Measurements from ENCODE around the gene CDK5RAP3.
A peak's percentile ranks its signal among the peaks of the same experiment; 100 is the strongest.
"Not testable (repeated sequence)": the region's sequence is repeated elsewhere in the genome, so short reads cannot be mapped to it uniquely, and the experiment has no call there.

Gene CDK5RAP3, protein sequence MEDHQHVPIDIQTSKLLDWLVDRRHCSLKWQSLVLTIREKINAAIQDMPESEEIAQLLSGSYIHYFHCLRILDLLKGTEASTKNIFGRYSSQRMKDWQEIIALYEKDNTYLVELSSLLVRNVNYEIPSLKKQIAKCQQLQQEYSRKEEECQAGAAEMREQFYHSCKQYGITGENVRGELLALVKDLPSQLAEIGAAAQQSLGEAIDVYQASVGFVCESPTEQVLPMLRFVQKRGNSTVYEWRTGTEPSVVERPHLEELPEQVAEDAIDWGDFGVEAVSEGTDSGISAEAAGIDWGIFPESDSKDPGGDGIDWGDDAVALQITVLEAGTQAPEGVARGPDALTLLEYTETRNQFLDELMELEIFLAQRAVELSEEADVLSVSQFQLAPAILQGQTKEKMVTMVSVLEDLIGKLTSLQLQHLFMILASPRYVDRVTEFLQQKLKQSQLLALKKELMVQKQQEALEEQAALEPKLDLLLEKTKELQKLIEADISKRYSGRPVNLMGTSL

DNA sequence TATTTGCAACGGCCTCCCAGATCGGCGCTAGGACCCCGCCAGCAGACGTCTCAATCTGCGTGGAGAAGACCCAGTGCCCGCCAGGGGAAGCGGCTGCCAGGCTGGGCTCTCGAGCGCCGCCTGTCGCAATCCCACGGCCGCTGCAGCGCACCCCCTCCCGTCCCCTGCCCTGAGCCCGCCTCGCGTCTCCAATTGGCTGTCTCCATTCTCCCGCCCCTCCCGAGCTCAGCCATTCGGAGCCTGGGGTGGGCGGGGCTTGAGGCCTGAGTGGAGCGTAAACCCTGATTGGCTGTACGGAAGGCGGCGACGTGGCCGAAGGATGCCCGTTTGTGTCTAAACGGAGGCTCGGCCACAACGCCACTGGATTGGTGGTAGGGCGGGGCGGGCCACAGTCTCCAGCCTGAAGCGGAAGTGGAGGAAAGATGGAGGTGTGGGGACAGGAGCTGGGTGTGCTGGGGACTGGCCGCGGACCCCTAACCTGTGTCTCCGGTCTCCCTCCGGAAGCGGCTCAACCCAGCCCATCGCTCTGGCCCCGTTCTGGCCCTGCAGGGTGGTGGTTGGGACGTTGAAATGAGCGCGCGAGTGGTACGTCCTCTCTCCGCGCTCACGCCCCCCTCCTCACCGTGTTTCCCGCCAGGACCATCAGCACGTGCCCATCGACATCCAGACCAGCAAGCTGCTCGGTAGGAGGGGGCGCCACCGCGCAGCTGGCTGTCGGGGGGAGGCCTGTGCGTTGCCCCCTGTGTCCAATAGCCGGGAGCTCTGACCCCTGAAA, at the start of gene CDK5RAP3:
Gene CDK5RAP3 (plus strand): TSS at position 389 of the 775 bp plus-strand sequence. CDS start 34 bp downstream, at position 423.
- DNase-seq (ENCODE audit: low read depth) = peak; percentile 96
- H3K4me3 ChIP-seq (ENCODE audit: low read depth, low read length) = peak within 1 kb of the TSS; percentile 96

DNA sequence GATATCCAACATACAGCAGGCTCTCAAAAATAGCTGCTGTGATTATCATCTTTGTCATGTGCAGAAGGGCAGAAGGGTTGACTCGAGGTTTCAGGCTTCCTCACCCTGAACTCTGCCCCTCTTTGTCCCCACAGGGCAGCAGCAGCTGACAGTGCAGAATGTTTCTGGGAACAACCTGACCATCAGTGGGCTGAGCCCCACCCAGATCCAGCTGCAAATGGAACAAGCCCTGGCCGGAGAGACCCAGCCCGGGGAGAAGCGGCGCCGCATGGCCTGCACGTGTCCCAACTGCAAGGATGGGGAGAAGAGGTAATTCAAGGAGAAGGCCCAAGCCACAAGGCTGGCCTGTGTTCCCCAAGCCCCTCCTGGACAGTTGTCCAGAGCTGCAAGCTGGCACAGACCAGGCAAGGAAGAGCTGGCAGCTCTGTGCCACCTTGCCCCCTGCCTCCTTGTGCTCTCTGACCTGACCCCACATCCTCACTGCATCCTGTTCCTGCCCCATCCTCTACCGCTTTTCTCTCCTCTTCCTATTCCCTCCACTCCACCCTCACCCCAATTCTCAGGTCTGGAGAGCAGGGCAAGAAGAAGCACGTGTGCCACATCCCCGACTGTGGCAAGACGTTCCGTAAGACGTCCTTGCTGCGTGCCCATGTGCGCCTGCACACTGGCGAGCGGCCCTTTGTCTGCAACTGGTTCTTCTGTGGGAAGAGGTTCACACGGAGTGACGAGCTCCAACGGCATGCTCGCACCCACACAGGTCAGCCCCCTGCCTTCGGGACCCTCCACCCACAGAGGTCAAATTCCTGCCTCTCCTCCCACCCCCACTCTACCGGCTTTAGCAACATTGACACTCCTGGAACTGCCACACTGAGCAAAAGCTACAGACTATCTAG, 45.9 kb upstream of the CDK5RAP3 start:
- no peak for DNase-seq (ENCODE audit: low read depth)
- no peak overlapping the region for H3K4me3 ChIP-seq (ENCODE audit: low read depth, low read length)

DNA sequence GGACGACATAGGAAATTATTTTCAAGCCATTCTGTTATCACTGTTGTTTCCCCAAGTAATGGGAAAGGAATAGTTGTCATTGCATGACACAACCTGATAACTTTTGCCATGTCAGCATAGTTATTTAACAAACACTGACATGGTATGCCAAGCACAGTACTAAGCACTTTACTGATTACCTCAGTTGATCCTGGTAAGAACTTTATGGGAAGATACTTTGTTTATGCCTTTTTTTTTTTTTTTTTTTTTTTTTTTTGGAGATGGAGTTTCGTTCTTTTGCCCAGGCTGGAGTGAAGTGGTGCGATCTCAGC, 45.3 kb upstream of the CDK5RAP3 start:
- no peak for DNase-seq (ENCODE audit: low read depth)
- no peak overlapping the region for H3K4me3 ChIP-seq (ENCODE audit: low read depth, low read length)

DNA sequence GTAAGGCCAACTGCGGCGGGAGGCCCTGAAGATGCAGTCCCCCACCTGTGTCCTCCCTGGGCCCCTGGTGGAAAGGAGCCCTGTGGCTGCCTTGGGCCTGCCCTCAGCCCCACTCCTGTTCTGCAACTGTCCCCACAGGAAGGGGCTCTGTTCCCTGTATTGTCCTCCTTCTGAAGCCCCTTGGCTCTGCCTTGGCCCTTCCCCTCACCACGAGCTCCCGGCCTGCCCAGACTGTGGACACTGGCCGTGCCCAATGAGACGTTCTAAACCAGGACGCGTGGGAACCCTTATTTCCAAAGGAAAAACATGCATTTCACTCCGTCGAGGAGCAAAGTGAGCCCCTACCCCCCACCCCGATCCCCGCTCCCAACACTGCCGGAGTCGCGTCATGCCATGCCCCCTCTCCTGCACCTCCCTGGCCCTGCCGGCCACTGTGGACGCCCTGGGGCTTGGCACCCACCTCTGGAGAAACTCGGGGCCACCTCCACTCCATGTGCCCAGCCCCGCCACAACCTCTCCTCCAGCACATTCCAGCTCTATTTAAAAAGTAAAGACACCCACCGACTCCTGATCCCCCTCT, 43.0 kb upstream of the CDK5RAP3 start:
- no peak overlapping the region for H3K4me3 ChIP-seq (ENCODE audit: low read depth, low read length)
- DNase-seq (ENCODE audit: low read depth) = no peak

DNA sequence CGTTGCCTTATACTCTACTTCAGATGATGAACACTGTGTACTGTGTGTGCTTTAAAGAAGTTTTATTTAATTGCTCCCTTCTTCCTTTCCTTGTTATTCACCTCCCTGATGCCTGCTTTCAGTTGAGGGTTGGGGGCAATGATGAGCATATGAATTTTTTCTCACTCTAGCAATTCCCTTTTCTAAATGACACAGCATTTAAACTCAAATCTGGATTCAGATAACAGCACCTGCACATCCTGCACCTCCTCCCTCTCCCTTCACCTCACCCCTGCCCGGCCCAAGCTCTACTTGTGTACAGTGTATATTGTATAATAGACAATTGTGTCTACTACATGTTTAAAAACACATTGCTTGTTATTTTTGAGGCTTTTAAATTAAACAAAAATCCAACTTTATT, 42.5 kb upstream of the CDK5RAP3 start:
- no peak overlapping the region for H3K4me3 ChIP-seq (ENCODE audit: low read depth, low read length)
- DNase-seq (ENCODE audit: low read depth) = no peak

DNA sequence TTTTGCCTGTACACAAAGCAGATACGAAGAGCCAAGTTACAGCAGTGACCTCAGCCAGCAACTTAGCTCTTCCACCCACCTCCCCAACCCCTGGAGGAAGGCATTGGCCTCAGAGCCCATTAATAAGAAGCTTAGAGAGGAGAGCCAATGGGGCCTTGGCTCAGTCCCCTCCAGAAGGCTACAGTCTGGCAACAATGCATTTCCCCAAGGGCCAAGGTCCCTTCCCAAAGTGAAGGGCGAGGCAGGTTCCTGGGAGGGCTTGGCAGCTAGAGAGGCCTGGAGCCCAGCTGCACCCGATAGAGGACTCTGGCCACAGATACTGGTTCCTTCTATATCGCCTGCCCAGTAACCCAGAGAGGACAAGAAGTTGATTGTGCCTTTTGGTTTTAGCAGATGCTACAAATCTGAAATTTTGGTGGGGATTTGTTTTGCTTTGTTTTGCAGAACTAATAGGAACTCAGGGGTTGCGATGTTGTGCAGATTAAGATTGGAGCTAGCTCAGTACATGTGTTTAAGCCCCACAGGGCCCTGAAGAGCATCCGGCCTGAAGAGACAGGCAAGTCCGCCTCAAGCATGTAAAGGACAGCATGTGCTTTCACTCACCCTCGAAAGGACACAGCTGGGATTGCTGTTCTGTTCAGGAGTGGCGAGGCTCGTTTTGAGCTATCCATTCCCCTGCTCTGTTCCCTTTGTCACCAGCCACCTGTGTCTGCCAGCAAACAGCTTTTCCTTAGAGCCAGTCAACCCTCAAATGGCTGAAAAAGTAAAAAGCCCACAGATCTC, 41.5 kb upstream of the CDK5RAP3 start:
- no peak overlapping the region for H3K4me3 ChIP-seq (ENCODE audit: low read depth, low read length)
- no peak for DNase-seq (ENCODE audit: low read depth)

DNA sequence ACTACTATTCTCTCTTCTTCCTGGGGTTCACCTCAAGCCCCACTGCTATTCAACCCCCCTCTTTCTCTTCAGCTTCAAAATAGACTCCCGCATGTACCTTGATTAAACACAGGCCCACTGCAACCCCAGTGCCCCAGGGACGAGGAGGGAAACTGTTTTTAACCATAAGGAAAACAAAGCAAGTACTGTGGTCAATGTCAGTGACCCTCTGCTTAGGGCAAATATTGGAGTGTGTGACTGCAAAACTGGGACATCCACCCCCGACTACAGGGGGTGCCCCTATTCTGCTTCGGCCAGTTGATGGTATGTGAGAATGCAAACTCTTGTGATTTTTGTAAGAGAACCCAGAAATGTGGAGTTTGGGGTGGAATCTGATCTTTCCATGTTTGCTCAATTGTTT, 39.1 kb upstream of the CDK5RAP3 start:
- H3K4me3 ChIP-seq (ENCODE audit: low read depth, low read length) = no peak overlapping the region
- no peak for DNase-seq (ENCODE audit: low read depth)

DNA sequence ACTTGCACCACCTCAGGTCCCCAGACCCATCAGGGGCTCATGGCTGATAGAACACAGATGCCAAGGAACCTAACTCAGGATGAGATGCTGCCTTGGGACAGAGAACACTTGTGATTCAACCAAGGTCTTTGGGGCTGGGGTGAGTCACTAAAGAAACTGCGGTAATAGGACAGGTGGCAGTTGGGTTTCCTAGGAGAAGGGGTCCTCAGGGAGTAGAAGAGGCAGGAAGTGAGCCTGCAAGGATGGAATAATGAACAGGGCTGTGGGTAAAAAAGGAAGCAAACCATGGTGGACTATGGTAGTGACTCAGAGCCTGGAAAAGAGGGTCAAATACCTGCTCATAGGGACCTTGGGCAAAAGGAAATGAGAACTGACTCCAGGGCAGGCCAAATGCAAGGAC, 36.1 kb upstream of the CDK5RAP3 start:
- H3K4me3 ChIP-seq (ENCODE audit: low read depth, low read length) = no peak overlapping the region
- DNase-seq (ENCODE audit: low read depth) = peak; percentile 13

DNA sequence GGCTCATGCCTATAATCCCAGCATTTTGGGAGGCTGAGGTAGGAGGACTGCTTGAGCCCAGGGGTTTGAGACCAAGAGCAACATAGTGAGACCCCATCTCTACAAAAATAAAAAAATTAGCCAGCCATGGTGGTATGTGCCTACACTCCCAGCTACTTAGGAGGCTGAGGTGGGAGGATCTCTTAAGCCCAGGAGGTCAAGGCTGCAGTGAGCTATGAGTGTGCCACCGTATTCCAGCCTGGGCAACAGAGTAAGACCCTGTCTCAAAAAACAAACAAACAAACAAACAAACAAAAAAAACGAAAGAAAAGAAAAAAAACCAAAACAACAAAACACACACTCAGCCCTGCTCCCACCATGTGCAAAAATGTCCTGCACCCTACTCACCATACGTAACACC, 35.4 kb upstream of the CDK5RAP3 start:
- not testable (repeated sequence) for H3K4me3 ChIP-seq (ENCODE audit: low read depth, low read length); DNase-seq (ENCODE audit: low read depth)

DNA sequence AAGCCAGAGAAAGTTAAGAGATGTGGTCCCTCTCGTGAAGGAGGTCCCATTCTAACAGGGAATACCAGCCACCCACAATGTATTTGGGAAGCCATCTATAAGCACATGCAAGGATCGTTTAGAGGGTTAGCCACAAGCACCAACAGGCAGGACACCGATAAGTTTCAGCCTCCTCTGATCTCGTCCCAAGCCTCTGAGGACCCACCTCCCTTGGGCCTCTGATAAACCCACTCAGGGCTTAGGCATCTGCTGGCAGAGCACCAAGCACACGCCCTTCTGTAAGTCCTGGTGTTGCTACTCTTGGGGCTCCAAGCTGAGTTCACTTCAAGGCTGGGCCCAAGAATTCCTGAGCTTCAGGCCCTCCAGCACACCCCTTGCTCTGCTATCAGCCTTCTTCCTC, 35.0 kb upstream of the CDK5RAP3 start:
- DNase-seq (ENCODE audit: low read depth) = peak; percentile 12
- H3K4me3 ChIP-seq (ENCODE audit: low read depth, low read length) = no peak overlapping the region

DNA sequence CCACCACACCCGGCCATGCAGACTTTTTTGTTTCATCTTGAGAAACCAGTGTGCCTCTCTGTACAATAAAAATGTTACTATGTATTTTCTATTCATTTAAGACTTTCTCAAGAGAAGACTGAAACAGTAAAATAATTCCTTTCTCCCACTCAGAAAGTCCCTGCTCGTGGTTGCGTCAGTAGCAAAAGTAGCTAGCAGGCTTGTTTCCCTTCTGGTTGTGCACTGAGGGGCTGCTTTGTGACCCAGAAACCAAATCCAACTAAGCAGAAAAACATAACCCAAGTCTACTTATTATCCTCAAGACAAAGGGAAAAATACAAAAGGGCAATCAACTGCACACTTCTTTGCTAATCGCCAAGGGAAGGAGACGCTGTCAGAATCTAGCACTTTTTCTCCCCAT, 33.0 kb upstream of the CDK5RAP3 start:
- no peak overlapping the region for H3K4me3 ChIP-seq (ENCODE audit: low read depth, low read length)

DNA sequence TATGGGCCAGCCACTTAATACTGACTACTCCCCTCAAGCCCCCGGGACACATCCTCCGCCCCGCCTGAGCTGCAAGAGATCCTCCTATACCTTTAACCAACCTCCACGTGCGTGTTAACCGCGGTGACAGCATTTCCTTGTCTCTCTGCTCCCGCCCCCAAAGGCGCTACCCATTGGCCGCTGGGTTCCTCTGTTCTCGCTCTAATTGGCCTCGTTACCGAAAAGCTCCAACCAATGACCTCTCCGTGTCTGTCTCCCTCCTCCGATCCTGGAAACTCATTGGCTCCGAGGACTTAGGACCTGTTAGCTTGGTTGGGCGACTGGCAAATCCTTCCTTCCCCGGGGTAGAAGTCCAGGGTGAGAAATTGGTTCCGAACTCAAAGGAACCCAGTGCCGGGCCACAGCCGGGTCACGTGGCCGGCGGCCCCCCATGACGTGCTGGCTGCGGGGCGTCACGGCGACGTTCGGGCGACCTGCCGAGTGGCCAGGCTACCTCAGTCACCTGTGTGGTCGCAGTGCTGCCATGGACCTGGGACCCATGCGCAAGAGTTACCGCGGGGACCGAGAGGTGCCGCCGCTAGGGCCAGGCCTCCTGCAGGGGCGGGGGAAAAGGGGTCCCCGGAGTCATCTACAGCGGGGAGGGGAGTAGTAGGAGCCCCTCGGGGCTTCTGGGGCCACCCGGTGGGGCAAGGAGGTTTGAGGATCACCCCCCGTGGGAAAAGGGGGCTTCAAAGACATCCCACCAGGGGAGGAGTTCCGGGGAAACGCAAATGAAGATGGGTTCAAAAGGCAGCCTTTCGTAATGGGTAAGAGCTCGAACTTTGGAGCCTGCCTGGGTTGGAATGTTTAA, 29.4 kb upstream of the CDK5RAP3 start, which contains the start of gene PNPO:
Gene PNPO (plus strand): TSS at position 326 of the 850 bp plus-strand sequence. CDS start 105 bp downstream, at position 431.
- peak; percentile 89 for DNase-seq (ENCODE audit: low read depth)
- H3K4me3 ChIP-seq (ENCODE audit: low read depth, low read length) = peak within 1 kb of the TSS; percentile 84

More for the DNA sequence above, 33.0 kb upstream of the CDK5RAP3 start:
- no peak for DNase-seq (ENCODE audit: low read depth)

DNA sequence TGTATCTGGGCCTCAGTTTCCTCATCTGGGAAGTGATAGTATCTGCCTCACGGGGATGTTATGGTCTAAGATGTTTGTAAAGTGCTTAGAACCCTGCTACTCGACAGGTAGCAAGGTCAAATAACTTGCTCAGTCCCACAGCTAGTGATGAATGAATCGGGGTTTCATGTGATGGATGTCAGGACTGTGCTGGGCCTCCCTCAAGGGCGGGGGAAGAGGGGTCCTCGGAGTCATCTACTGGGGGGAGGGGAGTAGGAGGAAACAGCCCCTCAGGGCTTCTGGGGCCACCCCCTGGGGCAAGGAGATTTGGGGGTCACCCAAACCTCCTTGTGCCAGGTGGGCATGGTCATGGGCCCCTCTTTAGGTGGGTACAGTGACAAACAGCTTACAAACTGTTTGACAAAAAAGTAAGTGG, 28.8 kb upstream of the CDK5RAP3 start:
- no peak for DNase-seq (ENCODE audit: low read depth)
- H3K4me3 ChIP-seq (ENCODE audit: low read depth, low read length) = peak overlapping the region; percentile 84

DNA sequence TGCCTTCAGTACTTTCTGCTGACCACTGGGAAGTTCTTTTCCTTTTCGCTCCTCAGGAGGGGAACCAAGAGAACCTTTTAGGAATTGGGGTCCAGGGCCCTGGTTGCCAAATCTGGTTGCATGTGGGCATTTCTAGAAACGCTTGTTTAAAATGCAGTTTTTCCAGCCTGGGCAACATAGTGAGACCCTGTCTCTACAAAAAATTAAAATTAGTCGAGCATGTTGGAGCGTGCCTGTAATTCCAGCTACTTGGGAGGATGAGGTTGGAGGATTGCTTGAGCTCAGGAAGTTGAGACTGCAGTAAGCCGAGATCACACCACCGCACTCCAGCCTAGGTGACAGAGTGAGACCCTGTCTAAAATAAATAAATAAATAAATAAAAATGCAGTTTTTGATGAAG, 28.3 kb upstream of the CDK5RAP3 start:
- peak overlapping the region; percentile 84 for H3K4me3 ChIP-seq (ENCODE audit: low read depth, low read length)
- DNase-seq (ENCODE audit: low read depth) = no peak

DNA sequence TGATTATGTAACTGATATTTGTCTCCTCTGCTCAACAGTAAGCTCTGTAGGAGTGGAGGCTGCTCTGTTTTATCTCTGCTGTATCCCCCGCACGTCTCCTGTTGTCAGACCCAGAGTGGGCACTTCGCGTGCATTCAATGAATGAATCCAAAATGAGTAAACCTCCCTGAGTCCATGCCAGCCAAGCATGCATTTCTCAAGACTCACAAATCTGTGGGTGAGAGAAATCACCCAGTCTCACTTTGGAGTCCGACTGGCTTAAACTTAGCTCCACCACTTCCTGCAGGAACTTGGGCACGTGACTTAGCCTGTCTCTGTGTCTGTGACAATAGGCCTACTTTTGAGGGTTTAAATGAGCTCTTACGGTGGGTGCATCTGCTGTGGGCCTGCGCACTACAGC, 25.8 kb upstream of the CDK5RAP3 start:
- H3K4me3 ChIP-seq (ENCODE audit: low read depth, low read length) = no peak overlapping the region
- no peak for DNase-seq (ENCODE audit: low read depth)

DNA sequence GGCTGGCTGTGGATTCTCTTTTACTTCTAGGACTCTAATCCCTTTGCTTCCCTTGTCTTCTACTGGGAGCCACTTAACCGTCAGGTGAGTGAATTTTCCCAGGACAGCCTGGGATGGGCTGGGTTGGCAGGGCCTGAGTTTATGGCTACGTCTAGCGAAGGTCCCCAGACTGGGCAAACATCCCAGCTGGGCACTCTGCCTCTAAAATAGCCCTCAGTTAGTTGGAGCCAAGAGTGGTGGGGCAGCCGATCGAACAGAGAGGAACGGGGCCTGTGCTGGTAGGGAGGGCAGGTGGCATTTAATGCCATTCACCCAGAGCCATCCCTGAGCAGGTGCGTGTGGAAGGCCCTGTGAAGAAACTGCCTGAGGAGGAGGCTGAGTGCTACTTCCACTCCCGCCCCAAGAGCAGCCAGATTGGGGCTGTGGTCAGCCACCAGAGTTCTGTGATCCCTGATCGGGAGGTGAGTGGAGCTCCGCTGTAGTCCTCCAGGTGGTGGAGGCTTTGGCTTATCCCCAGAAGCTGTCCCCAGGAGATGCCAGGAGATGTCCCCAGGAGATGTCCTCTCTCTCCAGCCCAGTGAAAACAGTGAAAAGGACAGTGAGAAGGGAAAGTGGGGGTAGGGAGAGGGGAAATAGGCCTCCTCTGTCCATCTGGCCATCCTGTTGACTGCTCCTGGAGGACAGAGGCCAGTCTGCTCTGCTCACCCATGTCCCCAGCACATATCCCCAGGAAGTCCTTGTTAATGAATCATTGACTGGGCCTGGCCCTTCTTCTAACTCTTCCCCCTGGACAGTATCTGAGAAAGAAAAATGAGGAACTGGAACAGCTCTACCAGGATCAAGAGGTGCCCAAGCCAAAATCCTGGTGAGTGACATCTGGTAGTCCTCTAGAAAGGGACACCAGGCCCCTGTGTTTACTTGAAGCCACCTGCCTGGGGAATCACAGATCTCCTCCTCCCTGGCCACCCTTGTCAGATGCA, 25.1 kb upstream of the CDK5RAP3 start:
- H3K4me3 ChIP-seq (ENCODE audit: low read depth, low read length) = no peak overlapping the region

DNA sequence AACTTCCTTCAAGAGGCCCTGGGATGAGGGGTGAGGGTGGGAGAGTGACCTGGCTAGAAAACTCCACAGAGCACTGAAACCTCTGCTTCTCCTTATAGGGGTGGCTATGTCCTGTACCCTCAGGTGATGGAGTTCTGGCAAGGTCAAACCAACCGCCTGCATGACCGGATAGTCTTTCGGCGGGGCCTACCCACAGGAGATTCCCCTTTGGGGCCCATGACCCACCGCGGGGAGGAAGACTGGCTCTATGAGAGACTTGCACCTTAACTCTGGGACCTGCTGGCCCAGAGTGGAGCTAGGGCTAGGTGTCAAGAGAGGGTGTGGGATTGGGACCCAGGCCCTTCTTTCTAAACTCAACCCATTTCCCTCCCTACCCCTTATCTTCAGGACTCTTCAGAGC, 24.4 kb upstream of the CDK5RAP3 start:
- DNase-seq (ENCODE audit: low read depth) = no peak
- no peak overlapping the region for H3K4me3 ChIP-seq (ENCODE audit: low read depth, low read length)

More for the DNA sequence above, 25.1 kb upstream of the CDK5RAP3 start:
- no peak for DNase-seq (ENCODE audit: low read depth)

Measured in skeletal muscle cell (primary cell).